Stimulated activated CD8-positive, alpha-beta memory T cell treated with anti-CD3 and anti-CD28 coated beads, Interleukin-4, amount 100 ng/mL, for 48 hours (primary cell): ENCODE data around the gene SYT15.
"Not testable (repeated sequence)": the region's sequence is repeated elsewhere in the genome, so short reads cannot be mapped to it uniquely, and the experiment has no call there.

Experiments used
- DNase-seq: peaks from one replicate; pipeline ENCODE4 v3.0.0-alpha.2; 2020

Gene SYT15

DNA sequence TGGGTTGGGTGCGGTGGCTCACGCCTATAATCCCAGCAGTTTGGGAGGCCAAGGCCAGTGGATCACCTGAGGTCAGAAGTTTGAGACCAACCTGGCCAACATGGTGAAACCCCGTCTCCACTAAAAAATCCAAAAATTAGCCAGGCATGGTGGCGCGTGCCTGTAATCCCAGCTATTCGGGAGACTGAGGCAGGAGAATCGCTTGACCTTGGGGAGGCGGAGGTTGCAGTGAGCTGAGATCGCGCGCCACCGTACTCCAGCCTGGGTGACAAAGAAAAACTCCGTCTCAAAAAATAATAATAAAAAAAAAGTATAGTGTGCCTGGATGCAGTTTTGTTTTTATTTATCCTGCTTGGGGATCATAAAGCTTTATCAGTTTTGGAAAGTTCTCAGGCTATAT is 14.4 kb downstream of the SYT15 start:
- DNase-seq: not testable (repeated sequence)

DNA sequence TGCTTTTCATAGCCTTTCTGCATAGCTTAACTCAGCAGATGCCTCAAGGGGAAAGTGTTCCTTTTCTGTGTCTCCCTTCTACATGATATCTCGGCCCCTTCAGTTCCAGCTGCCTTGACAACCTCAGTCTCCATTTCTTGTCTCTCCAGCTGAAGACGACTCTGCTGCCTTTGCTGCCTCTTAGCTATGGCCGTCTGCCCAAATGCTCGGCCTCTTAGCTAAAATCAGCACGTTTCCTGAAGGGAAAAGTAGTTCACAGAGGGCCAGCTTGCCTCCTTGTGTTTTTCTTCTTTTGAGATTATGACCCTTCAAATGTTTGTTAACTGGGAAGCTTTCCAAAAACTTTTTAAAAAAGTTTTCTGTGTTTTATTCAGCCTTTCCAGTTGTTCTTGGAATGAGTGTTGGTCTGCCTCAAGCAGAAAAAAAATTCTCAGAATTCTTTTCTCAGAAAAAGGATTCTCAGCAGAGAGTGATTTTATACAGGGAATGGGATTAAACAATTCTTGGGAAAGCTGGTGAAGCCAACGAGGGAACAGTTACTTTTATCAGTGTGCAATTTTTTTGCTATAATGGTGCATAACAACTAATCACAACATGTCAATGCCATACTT is 15.6 kb downstream of the SYT15 start:
- DNase-seq: not testable (repeated sequence)

DNA sequence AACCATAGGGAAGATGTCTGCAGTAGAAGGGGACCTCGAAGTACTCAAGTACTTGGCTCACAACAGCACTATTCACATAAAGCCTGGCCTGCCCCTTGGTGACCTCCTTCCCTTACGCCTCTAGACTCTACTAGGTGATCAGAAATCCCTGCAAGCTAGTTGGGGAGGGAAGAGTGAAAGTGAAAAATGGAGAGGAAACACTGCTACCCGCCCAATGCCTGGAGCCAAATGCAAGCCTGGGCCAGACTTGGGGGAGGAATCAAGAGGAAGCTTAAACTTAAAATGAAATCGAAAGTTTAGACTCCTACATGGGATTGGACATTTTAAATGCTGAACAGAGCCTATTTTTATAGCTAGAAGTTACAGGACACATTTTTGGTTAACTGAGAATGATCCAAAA is 17.6 kb downstream of the SYT15 start:
- DNase-seq: not testable (repeated sequence)

DNA sequence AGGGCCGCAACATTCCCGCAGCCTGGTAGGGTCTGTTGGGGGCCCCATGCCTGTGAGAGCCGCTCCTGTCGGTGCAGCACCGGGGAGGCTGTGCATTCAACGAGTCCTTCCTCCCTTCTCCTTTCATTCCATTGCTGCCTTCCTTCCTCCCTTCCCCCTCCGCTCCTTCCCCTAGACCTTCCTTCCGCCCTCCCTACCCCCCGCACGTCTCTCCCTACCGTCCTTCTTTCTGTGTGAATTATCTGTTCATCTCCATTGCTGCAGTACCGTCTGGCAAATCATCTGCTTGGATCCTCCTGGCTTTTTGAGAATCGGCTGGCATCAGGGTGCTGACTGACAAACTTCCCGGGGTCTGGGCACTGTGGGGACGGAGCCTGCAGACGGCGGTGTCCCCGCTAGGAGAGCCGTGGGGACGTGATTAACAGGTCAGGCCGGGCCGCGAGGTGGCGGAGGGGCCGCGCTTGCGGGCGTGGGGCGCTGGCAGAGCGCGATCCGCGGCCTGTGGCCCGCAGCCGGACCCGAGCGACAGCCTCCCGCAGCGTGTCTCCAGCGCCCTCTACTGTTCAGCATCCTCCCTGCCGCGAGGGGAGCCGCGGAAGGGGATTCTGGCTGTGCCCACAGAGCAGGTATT is 18.8 kb downstream of the SYT15 start:
- DNase-seq: not testable (repeated sequence)

DNA sequence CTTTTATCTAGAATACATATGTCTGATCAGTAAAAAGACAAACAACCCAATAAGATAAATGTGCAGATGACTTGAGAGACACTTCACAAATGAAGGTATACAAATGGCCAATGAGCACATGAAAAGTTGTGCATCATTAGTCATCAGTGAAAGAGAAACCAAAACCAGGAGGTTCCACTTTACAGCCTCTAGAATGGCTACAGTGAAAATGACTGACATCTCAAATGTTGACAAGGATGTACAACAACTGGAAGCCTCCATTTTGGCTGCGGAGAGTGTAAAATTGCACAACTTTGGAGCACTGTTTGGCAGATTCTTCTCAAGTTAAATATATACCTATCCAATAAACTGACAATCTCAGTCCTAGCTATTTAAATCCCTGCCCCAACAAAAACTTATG is 21.6 kb downstream of the SYT15 start:
- not testable (repeated sequence) for DNase-seq

DNA sequence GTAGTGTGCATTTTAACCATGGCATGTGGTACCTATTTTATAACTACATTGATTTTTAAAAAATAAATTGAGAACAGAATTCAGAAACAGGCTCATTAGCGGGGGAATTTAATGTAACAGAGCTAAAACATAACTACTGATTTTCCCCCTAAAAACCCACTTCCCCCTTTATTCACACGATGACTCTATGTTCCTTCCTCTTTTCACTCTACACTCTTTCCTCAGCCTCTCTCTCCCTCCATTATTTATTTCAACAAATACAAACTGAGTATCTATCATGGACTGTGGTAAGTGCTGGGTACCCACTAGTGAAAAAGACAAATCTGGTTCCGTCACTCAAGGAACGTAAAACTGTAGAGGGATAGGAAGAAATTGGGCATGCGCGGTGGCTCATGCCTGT is 36.6 kb downstream of the SYT15 start:
- not testable (repeated sequence) for DNase-seq

DNA sequence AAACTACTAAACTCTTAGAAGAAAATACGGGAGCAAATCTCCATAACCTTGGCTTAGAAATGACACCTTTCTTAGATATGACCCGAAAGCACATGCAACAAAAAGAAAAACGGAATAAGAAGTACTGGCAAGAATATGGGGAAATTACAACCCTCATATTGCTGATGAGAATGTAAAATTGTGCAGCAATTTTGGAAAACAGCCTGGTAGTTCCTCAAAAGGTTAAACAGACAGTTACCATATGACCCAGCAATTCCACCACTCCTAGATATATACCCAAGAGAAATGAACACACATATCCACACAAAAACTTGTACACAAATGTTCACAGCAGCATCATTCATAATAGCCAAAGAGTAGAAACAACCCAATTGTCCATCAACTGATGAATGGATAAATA is 37.3 kb downstream of the SYT15 start:
- DNase-seq: not testable (repeated sequence)

DNA sequence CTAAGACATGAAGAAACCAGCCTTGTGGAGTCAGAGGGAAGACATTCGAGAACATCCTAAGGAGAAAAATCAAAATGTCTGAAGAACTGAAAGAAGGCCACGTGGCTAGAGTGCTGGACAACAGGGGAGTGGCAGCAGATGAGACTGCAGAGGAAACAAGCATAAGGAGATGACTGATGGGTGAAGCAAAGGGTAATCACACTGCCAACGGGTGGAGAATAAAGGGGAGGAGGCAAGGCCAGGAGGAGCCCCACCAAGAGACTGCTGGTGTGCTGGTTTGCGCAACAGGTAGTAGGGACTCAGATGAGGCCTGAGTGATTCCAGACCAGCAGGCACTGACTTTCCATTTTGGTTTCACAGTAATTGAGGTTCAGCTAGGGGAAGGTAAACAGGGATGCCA is 38.2 kb downstream of the SYT15 start:
- not testable (repeated sequence) for DNase-seq

DNA sequence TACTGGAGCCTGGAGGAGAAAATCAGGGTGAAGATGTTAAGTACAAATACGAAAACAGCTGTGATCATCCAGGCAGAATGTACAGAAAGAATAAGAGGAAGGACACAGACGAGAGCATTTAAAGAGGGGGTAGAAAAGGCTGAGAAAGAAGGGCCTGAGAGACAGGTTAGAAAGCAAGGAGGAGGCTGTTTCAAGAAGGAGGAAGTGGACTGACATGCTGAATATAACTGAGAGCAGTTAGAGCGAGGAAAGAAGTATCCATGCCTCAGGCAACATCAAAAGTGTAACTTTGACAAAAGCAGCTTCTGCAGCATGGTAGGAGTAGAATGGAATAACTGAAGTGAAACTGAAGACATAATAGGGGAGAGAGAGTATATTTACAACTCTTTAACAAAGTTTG is 39.0 kb downstream of the SYT15 start:
- not testable (repeated sequence) for DNase-seq

DNA sequence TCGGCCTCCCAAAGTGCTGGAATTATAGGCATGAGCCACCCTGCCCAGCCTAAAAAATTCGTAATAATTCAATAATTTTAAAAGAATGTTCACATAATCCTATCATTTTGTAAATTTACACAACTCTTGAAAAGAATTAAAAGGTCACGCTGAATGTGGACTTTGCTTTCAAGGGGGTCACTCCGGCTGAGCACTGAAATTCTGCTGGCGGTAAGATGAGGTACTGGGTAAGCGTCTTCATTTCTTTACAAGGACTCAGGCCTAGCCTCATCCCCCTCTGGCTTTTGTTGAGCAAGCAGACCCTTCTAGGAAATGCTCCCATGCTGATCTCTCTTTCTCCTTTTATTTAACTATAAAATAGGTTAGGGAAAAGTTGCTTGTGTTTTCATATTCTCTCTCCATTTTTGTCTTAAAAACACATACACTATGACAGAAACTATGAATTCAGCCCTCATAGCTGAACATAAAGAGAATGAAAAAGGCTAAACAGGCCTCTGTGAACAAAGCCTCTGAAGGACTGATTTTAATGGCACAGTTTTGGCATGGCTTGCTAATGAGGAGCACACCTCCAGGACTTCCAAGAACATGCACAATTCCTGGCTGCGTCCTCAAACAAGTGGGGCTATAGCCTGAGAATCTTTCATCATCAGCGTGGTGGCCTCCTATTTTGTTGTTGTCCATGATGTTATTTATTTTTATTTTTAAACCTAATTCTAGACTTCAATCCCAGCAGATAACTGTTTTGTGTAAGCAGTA is 45.1 kb downstream of the SYT15 start:
- DNase-seq: not testable (repeated sequence)

DNA sequence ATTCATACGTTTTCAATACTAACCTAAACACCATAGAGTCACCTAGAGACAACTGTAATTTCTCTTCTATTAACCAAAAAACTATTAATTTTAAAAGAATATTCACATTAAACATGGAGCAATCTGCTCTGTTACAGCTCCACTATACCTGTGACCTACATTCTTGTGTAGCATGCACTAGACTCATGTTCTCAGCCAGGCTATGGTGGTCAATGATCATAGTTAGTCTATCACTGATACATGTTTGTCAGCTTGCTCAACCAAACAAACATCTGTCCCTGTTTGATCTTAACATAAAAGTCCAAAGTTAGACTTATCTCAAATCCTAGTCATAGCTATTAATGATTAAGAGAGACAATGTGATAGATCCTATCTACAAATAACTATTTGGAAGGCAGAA is 50.9 kb downstream of the SYT15 start:
- not testable (repeated sequence) for DNase-seq

DNA sequence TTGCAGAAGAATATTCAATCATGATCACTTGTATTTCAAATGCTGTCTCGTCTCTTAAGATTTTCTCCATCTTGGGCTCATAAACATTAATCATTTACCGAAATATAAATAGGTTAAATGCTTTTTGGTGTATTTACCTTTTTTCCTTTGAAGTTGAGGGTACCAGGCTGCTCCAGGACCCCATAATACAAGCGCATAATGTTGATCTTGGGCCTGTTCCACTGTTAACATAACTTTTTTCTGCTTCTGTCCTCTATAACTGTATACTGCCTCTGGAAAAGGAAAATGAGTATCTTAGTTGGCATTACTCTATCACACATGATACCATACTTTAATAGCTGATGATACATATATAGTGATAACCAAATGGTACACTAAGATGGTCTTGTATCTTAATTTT is 51.9 kb downstream of the SYT15 start:
- not testable (repeated sequence) for DNase-seq

DNA sequence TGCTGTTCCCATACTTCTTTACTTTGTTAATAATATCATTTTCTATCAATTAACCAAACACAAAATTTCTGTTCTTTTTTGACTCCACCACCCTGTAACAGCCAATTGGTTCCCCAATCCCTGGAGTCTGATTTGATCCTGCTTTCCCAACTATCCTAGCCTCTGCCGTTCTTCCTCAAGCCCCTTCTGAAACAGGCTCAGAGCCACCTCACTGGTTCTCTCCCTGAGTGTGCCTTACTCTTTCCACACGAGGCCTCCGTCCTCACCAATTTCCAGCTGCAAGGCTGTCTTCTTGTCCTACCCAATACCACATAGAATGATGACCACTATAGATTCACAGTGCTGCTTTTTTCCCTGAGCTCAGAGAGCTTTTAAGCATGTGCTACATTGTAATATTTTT is 52.8 kb downstream of the SYT15 start:
- not testable (repeated sequence) for DNase-seq

DNA sequence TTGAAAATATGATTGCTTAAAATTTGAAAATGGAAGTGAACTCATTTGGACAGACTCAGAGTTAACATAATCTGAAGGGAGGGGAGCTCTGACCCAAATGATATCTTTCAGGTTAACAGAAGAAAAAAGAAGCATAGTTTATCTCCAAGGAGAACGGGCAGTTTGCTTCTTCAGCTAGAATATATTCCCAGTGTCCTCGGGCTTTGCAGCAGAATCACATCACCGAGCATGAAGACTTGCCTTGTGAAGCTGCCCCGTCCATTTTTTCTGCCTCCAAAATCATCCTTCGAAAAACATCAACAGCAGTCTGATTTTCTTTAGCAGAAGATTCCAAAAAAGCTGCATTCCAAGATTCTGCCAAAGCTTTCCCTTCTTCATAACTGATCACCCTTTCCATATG is 55.8 kb downstream of the SYT15 start:
- DNase-seq: not testable (repeated sequence)

DNA sequence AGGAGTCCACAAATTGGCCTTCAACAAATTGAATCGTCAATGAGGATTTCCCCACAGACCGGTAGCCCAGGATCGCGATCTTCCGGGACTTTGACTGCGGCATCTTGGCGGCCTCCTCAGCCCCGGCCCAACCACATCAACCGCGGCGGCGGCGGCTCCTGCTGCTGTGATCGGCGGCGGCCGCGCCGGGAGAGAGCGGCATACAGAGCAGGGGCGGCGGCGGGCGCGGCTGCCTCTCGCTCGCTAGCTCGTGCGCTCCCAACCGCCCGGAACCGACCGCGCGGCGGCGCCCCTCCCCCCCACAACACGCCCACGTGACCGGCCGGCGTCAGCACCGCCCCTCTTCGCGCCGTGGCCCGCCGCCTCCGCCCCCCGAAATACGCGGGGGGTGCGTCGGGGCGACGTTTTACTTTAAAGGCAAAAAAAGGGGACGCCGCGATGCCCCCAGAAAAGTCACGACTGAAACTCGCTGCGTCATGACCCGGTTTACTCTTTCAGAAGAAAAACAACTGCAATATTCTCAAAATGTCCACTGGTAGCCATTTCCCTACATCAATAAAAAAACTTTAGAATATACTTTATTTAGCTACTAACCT is 56.5 kb downstream of the SYT15 start:
- not testable (repeated sequence) for DNase-seq

DNA sequence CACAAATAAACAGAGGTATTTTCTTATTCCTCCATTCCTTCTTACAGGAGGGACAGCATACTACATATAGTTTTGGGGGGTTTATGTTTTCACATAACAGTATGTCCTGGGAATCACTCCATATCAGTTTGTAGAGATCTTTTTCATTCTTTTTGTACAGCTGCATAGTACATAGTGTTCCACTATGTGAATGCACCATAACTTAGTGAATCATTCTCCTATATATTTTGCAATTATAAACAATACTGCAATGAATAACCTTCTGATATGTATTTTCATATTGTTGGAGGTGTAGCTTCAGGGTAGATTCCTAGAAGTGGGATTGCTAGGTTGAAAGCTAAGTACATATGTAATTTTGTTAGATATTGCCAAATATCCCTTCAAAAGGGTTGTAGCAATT is 61.1 kb downstream of the SYT15 start:
- DNase-seq: not testable (repeated sequence)
